Adrenal gland (tissue), 12 donors: ENCODE measurements around the gene WNT3. TPM values are rescaled to one million over a fixed set of nuclear protein-coding genes. Genes with fewer than 3 reads are reported as not detected.

Source experiments
- DNase-seq, 7 donors: peaks; one replicate each; pipeline ENCODE4 v3.0.0-alpha.2; 2019 to 2020
- H3K27ac ChIP-seq, 5 donors: fragments of 200-600 bp; sonication (generic) in 4 of 5; 1 replicate in 3 of 5; 2 replicates in 2 of 5; pipeline versions ENCODE4 v1.5.1 to v1.8.0; 2016 to 2020; ENCODE audit warnings: mild to moderate bottlenecking in 1 of 5
- H3K27me3 ChIP-seq: fragments of 200-600 bp; 2 replicates; pipeline ENCODE4 v1.8.0; 2021
- H3K36me3 ChIP-seq, 2 donors: fragments of 200-600 bp; replicated peaks in 1 of 2; 1 replicate in 1 of 2; 2 replicates in 1 of 2; pipeline versions ENCODE4 v1.5.1 to v1.8.0; 2018 to 2022
- H3K4me1 ChIP-seq, 2 donors: fragments of 200-600 bp; replicated peaks in 1 of 2; 1 replicate in 1 of 2; 2 replicates in 1 of 2; pipeline versions ENCODE4 v1.5.1 to v1.8.0; 2018 to 2021
- H3K4me3 ChIP-seq, 4 donors: fragments of 200-600 bp; sonication (generic) in 3 of 4; one replicate each; pipeline ENCODE4 v1.5.1; 2016 to 2018
- H3K9me3 ChIP-seq, 3 donors: fragments of 200-600 bp; sonication (generic) in 1 of 3; replicated peaks in 1 of 3; 1 replicate in 2 of 3; 2 replicates in 1 of 3; pipeline versions ENCODE4 v1.5.1 to v1.8.0; 2016 to 2021
- POLR2A ChIP-seq, 2 donors: fragments of 450-650 bp; IDR thresholded peaks; one replicate each; pipeline ENCODE4 v1.6.1; 2017; ENCODE audit warnings: antibody characterized with exemption in 2 of 2, mild to moderate bottlenecking in 2 of 2, moderate library complexity in 1 of 2
- WGBS, 4 donors: extraction: QIAGEN DNeasy Blood & Tissue Kit in 2 of 4; methylation state at CpG; one replicate each; pipeline versions ENCODE4 v1.1.5 to v1.1.7; 2013 to 2017; 5-methylcytosine and 5-hydroxymethylcytosine counted together
- intact Hi-C, 2 donors: fragments of 100-400 bp; cut with DNase I; formaldehyde crosslinking; loops; one replicate each; pipeline versions ENCODE4 v1.14.1 to v1.15.0; 2022 to 2023
- polyA plus RNA-seq, 3 donors: library from polyadenylated mRNA; stranded (reverse); fragments of 200-250 nt in 2 of 3; fragments of 350-450 nt in 1 of 3; fragmentation: Illumina TruSeq in 1 of 3; extraction: RNeasy Lipid Tissue Mini Kit (QIAGEN cat#74804) in 1 of 3; gene quantifications; one replicate each; pipeline ENCODE4 v1.2.3, GENCODE V29; 2013 to 2014
- total RNA-seq, 9 donors: library from RNA; depleted of rRNA in 4 of 9; stranded (reverse); fragments of >200 nt in 4 of 9; fragments of 120-200 nt in 1 of 9; fragmentation: NEBNext Ultra II Directional in 1 of 9; extraction: Animal tissue kit (Norgen Biotek cat#: 25700) in 1 of 9; gene quantifications; one replicate each; pipeline versions ENCODE4 v1.1.0 to v1.2.4, GENCODE V29; 2013 to 2023
- TF ChIP-seq, protein P1 (sequence below), 6 experiments: fragments of 450-650 bp in 4 of 6; fragments of 200-600 bp in 2 of 6; sonication (generic) in 1 of 6; IDR thresholded peaks; 1 replicate in 5 of 6; 2 replicates in 1 of 6; pipeline versions ENCODE4 v1.5.1 to v1.8.0; 2016 to 2021; ENCODE audit warnings: antibody characterized with exemption in 6 of 6, mild to moderate bottlenecking in 2 of 6, moderate library complexity in 1 of 6
- donor health status: healthy with polysubstance abuse.
- donor health status: Bipolar disorder and iron deficiency.
- donor health status: DM: yes; HTN: yes; CAD: no.
- donor health status: DM: no; HTN: no; CAD: no.
- donor health status: DM: no; HTN: no; CAD: no.
- donor health status: DM: yes; HTN: yes; CAD: no.

The WNT3 gene
- total and polyA plus RNA-seq, 12 donors = 0.16 to 1.1 (median 0.46) TPM; not detected in 2

DNA sequence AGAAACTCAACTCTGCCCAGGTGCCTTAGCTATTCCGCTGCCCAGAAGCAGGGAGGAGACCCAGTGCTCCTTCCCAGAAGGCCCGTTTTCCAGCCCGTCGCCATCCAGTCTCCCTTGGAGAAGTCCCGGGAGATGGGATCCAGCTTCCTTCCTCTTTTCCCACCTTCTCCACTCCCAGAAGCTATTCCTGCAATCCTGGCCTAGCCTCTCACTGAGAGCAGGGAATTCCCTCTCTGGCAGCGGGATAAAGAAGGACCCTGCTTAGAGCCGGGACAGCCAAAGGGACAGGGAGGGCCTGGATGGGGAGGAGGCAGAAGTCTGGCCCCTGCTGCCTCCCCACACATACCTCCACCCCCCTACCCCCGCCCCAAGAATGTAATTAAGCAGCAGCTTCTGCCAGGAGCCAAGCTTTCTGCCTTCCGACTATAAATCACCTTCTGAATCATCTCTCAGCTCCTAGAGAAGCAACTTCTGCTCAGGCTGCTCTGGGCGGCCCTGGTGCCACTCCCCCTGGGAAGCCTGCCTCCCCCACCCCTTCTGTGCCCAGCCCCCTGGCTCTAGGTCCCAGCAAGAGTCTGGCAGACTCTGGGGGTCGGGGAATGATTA is 6.4 kb downstream of the WNT3 start:
- WGBS, 4 donors = 40 to 62% (median 47%) methylated on average over 8 to 11 of the region's 11 CpGs
- H3K4me3 ChIP-seq = no peak overlapping the region
- no peaks in the 10 kb centered on the region for H3K4me1 ChIP-seq
- peak in 4 of 7 donors; percentile 19 to 42 (median 34) for DNase-seq
- intact Hi-C loops = no loop called here
- H3K27me3 ChIP-seq = peaks cover 5% of the 10 kb centered on the region
- H3K36me3 ChIP-seq = no peaks in the 10 kb centered on the region
- no peaks in the 10 kb centered on the region for H3K9me3 ChIP-seq
- TF ChIP-seq POLR2A (IDR thresholded peaks at IDR 0.05) = no peak
- TF ChIP-seq, protein P1, sequence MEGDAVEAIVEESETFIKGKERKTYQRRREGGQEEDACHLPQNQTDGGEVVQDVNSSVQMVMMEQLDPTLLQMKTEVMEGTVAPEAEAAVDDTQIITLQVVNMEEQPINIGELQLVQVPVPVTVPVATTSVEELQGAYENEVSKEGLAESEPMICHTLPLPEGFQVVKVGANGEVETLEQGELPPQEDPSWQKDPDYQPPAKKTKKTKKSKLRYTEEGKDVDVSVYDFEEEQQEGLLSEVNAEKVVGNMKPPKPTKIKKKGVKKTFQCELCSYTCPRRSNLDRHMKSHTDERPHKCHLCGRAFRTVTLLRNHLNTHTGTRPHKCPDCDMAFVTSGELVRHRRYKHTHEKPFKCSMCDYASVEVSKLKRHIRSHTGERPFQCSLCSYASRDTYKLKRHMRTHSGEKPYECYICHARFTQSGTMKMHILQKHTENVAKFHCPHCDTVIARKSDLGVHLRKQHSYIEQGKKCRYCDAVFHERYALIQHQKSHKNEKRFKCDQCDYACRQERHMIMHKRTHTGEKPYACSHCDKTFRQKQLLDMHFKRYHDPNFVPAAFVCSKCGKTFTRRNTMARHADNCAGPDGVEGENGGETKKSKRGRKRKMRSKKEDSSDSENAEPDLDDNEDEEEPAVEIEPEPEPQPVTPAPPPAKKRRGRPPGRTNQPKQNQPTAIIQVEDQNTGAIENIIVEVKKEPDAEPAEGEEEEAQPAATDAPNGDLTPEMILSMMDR (IDR thresholded peaks at IDR 0.05) = no peak
- no peak overlapping the region for H3K27ac ChIP-seq

DNA sequence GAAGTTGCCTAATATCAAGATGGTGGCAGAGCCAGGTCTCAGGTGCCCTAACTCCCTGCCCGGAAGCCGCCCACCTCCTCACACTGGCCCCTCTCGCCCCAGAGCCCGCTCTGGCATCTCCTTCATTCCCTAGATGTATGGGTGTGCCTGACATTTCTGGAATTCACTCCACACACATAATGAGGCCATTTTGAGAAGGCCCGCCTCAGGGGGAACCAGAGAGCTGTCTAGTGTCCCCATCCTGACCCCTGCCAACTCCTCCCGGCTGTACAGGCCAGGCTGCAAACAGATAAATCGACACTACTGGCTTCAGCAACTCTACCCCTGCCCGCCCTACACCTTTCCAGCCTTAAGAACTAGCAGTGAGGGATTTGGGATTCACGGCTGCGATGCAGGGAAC is 7.7 kb downstream of the WNT3 start:
- H3K9me3 ChIP-seq = no peaks in the 10 kb centered on the region
- WGBS, 4 donors = 85 to 94% (median 91%) methylated on average over 5 to 10 of the region's 10 CpGs
- TF ChIP-seq, protein P1 (IDR thresholded peaks at IDR 0.05) = no peak
- no peak for TF ChIP-seq POLR2A (IDR thresholded peaks at IDR 0.05)
- no peaks in the 10 kb centered on the region for H3K4me1 ChIP-seq
- H3K27me3 ChIP-seq = no peaks in the 10 kb centered on the region
- DNase-seq = no peak
- H3K27ac ChIP-seq = no peak overlapping the region
- H3K4me3 ChIP-seq = no peak overlapping the region
- no peaks in the 10 kb centered on the region for H3K36me3 ChIP-seq
- intact Hi-C loops = no loop called here

DNA sequence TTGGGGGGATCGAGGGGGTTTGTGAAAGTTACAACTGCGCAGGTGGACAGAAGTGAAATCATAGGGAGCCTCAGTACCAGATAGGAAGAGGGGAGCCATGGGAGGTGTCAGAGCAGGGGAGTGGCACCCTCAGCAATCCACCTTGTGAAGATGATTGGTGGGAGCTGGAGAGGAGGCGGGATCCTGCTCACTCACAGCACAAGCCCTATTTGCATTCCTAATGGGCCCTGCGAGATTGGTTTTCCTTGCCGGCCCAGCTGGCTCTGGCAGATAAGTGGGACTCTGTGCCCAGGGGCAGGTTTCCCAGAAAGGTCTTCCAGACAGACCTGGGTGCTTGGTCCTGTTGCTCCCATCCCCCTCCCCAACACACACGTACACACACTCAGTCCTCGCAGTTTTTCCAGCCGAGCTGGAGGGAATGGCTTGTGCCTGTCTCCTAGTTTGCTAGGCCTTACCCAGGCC is 9.4 kb downstream of the WNT3 start:
- H3K27ac ChIP-seq = no peak overlapping the region
- intact Hi-C loops = no loop called here
- H3K36me3 ChIP-seq = no peaks in the 10 kb centered on the region
- no peaks in the 10 kb centered on the region for H3K9me3 ChIP-seq
- no peak for DNase-seq
- WGBS, 4 donors = 83 to 90% (median 87%) methylated on average over 6 to 8 of the region's 8 CpGs
- H3K27me3 ChIP-seq = no peaks in the 10 kb centered on the region
- no peak overlapping the region for H3K4me3 ChIP-seq
- TF ChIP-seq, protein P1 (IDR thresholded peaks at IDR 0.05) = no peak
- no peak for TF ChIP-seq POLR2A (IDR thresholded peaks at IDR 0.05)
- no peaks in the 10 kb centered on the region for H3K4me1 ChIP-seq

DNA sequence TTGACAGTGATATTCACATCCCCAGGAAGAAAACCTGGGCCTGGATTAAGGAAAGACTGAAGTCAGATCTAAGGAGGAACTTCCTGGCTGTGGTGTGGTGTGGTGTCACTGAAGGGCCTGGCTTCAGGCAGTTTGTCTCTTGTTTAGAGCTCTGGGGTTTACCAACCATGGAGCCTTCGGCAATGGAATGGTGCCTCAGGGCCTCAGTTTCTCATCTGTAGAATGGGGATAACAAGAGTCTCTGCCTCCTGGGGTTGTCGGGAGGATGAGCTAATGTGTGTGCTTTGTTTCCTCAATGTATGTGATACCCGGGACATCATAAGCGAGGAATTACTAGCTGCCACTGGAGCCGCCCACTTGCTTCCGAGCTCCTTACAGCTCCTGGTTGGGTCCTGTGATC is 12.7 kb downstream of the WNT3 start:
- no peaks in the 10 kb centered on the region for H3K4me1 ChIP-seq
- no peak for DNase-seq
- no peaks in the 10 kb centered on the region for H3K9me3 ChIP-seq
- no peaks in the 10 kb centered on the region for H3K27me3 ChIP-seq
- intact Hi-C loops = no loop called here
- 88 to 93% (median 89%) methylated on average over 5 to 6 of the region's 6 CpGs for WGBS, 4 donors
- TF ChIP-seq, protein P1 (IDR thresholded peaks at IDR 0.05) = no peak
- TF ChIP-seq POLR2A (IDR thresholded peaks at IDR 0.05) = no peak
- no peak overlapping the region for H3K27ac ChIP-seq
- H3K36me3 ChIP-seq = no peaks in the 10 kb centered on the region
- no peak overlapping the region for H3K4me3 ChIP-seq
